ENCODE data around the gene ZSCAN1.

- TF ChIP-seq POLR2A (IDR thresholded peaks at IDR 0.05), result no peak
- no peak for TF ChIP-seq CTCF (IDR thresholded peaks at IDR 0.05)
- TF ChIP-seq POLR2AphosphoS5 (IDR thresholded peaks at IDR 0.05), result no peak
Measured at GRCh38 chr19:58001895-58002369, 31.9 kb upstream of the ZSCAN1 start.
